Middle frontal gyrus (tissue), 1 donor: Measurements from ENCODE around the gene SPIB.
"Not testable (repeated sequence)": the region's sequence is repeated elsewhere in the genome, so short reads cannot be mapped to it uniquely, and the experiment has no call there.

ENCODE experiments used
- DNase-seq: peaks from one replicate; pipeline ENCODE4 v3.0.0-alpha.2; 2015; ENCODE audit warnings: low spot score; ENCODE audit errors: extremely low spot score

Gene SPIB

DNA sequence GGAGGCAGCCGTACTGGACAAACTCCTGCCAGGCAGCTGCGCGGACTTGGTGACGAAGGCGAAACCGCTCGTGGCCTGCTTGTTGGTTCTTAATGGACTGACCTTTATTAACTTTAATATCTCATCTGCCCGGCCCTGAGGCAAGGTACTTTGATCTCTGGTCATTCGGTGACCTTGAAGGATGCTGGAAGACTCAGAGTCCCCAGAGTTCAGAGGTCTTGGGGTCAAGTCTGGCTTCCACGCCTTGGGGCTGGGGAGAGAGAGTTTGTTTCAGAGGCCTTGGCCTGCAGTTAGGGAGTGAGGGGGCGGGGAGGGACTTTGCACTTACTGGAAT lies 47.9 kb downstream of the SPIB start:
- no peak for DNase-seq

DNA sequence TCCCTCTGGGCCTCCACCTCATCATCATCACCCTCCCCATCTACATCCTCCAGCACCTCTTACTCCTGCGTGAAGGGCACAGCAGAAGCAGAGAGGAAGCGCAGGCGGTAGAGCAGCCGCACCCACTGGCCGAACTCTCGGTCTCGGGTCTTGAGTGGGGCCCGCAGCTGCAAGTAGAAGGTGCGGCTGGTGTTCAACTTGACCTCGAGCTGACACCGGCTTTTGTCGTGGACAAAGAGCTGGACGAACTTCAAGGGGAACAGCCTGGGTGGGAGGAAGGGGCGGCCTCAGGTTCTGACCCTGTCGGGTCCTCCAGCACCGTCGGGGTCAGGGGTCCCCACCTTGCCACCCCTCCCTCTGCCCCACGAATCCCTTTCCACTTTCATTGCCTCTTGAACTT lies 48.8 kb downstream of the SPIB start:
- no peak for DNase-seq

DNA sequence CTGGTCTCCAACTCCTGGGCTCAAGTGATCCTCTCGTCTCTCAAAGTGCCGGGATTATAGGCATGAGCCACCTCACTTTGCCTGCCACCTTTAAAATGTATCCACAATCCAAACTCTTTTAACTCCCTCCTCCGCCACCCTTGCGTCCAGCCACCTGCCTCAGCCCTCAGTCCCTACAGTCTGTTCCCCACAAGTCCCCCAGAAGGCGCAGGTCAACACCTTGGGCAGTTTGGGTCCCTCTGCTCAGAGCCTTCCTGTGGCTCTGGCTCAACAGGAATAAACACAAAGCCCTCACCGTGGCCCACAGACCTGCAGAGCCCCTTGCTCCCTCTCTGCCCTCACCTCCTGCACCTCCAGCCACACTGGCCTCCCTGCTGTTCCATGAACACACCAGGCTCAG lies 50.1 kb downstream of the SPIB start:
- DNase-seq = no peak

DNA sequence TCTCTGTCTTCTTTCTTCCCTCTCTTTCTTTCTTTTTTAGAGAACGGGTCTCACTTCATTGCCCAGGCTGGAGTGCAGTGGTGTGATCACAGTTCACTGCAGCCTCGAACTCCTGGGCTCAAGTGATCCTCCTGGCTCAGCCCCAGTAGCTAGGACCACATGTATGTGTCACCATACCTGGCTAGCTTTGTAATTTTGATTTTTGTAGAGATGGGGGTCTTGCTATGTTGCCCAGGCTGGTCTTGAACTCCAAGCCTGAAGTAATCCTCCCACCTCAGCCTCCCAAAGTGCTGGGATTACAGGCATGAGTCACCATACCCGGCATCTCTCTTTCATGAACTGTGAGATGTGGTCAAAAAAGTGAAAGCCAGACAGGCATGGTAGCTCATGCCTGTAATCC lies 54.6 kb downstream of the SPIB start:
- not testable (repeated sequence) for DNase-seq

DNA sequence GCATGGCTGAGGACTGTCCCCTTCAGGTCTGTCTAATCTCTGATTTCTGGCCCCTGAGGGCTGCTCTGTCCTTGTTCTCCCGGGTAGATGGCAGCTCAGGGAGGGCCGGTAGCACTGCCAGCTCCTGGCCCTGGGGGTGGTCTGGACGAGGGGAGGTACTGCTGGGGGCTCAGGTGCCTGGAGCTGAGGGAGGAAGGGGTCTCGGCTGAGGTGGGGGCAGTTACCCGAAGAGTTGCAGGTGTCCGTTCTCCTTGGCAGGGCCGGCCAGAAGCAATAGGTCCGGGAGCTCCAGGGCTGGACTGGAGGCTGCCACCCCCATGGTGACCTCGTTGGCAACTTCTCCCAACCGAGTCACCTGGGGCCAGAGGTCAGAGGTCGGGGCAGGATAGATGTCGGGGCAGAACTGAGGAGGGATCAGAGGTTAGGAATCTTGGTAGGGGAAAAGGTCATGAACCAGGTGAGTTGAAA lies 56.4 kb downstream of the SPIB start:
- DNase-seq = no peak

DNA sequence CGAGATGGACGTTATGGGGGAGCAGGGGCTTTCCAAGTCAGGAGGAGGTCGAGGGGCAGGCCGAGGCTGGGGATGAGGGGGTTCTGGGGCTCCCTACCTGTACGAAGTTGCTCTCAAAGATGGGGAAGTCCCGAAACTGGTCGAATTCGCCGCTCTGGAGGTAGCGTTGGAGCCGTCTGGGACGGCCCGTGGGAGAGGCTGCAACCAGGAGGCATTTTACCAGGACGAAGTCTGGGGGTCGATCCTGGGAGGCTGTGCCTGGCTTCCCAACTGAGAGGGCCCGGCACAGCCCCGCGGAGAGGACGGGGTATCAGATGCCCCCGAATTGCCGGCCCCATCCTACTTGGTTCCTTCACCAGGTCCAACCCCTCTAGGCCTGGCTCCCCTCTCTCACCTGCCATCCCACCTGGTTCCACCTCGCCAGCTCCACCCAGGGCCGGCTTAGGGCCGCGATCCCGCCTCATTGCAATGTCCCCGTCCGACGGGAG lies 57.0 kb downstream of the SPIB start:
- DNase-seq = no peak

DNA sequence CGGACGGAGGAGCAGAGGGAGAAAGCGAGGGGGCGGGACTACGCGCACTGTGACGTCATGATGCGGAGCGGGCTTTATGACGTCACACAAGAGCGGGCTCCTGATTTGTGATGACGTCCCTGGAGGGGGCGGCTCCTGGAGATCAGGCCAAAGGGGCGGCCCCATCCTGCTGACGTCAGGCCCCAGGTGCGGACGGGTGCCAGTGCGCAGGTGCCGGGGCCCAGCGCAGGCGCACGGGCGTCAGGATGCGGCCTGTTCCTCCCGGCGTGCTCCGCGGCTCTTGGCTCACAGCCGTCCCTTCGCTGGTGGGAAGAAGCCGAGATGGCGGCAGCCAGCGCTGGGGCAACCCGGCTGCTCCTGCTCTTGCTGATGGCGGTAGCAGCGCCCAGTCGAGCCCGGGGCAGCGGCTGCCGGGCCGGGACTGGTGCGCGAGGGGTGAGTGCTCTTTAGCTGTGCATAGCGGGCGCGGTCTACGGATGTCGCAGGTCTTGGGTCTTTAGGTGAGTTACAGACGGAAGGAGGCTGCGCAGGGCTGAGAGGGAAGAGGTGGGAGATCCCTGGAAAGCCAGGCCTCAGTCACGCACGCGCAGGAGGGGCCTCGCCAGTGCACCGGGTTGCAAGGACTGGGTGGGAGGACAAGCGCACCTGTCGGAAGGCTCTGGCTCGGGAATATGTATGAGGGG lies 57.6 kb downstream of the SPIB start, which contains the start of the genes EMC10 and GARIN5A:
EMC10 (plus strand) TSS at position 284 of the 683 bp plus-strand sequence; CDS start at position 322, 38 bp downstream.
GARIN5A (minus strand) TSS at position 625 of the 683 bp plus-strand sequence; CDS start at position 165, 460 bp downstream.
- DNase-seq = peak; percentile 83

DNA sequence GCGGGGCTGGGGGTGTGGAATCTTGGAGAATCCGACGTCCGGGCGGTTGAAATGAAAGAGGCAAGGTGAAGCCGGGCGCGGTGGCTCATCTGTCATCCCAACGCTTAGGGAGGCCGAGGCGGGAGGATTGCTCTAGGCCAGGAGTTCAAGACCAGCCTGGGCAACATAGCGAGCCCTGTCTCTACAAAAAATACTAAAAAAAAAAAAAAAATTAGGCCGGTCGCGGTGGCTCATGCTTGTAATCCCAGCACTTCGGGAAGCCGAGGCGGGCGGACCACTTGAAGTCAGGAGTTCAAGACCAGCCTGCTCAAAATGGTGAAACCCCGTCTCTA lies 58.1 kb downstream of the SPIB start:
- no peak for DNase-seq

DNA sequence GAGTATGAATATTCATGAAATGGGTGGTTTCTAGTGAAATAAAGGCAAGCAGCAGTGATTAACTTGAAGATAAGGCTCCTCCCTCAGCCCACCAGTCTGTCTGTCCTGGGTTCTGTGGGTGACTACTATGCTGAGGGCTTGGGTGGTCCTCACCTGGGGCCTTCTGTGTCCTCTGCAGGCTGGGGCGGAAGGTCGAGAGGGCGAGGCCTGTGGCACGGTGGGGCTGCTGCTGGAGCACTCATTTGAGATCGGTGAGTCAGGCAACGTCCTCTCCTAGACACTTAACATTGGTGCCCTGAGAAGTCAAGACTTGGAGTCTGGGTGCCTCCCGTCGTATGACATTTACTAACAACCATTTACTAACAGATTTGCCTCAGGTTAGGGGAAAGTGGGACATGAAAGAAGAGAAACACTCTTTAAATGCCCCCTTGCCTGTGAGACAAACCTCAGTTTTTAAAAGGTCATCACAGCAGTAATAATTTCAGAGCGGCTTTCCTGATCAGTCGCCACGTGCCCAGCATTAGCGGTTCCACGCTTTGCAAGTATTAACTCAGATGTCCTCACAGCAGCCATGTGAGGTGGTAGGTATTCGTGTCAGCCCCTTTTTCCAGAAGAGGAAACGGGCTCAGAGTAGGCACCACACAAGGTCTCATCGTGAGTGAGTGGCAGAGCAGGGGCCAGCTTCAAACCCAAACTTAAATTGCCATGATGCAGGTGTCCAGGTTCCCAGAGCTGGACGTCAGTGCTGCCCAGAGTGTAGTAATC lies 59.2 kb downstream of the SPIB start:
- DNase-seq = no peak

DNA sequence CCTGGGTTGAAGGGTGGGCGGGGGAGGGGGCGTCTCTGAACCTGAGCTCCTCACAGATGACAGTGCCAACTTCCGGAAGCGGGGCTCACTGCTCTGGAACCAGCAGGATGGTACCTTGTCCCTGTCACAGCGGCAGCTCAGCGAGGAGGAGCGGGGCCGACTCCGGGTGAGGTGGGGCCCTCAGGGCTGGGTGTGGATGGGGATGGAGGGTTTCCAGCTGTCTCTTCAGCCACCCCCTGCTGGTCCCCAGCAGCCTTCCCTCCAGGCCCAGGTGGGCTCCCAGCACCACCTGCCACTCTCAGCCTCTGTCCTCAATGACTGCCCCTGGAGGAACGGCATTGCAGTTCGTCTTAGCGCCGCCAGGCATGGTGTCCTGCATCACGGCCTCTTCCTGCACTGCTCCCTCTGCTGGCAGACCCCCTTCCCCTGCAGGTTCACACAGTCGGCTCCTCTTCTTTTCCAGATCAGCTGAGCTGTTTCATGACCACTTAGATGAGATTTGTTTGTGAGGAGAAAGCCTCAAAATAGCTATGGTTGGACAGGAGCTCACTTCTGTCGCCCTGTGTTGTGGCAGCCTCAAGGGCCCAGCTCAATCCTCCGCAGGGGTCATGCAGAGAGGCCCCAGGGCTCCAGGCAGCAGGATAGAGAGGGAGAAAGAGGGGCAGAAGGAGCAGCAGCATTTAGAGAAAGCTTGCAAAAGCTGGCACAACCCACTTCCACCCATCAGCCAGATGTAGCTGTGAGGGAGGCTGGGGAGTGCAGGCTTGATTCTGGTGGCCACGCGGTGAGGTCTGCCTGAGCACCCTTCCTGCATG lies 60.4 kb downstream of the SPIB start:
- no peak for DNase-seq

DNA sequence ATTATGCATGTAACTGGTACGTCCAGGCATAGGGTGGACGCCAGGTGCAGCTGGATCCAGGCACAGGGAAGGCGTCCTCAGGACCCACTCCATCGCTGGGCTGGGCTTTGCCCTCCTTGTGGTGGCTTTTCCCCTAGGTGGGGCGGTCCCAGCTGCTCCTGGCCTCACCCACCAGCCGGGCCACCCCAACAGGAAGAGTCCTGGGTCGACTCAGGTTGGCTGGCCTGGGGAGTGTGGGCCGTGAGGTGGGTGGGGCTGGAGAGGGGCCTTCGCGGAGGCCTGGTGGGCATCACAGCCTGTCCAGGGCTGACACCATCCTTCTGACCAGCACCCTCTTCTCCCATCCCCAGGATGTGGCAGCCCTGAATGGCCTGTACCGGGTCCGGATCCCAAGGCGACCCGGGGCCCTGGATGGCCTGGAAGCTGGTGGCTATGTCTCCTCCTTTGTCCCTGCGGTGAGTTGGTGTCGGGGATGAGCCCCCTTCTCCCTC lies 61.1 kb downstream of the SPIB start:
- DNase-seq = no peak

DNA sequence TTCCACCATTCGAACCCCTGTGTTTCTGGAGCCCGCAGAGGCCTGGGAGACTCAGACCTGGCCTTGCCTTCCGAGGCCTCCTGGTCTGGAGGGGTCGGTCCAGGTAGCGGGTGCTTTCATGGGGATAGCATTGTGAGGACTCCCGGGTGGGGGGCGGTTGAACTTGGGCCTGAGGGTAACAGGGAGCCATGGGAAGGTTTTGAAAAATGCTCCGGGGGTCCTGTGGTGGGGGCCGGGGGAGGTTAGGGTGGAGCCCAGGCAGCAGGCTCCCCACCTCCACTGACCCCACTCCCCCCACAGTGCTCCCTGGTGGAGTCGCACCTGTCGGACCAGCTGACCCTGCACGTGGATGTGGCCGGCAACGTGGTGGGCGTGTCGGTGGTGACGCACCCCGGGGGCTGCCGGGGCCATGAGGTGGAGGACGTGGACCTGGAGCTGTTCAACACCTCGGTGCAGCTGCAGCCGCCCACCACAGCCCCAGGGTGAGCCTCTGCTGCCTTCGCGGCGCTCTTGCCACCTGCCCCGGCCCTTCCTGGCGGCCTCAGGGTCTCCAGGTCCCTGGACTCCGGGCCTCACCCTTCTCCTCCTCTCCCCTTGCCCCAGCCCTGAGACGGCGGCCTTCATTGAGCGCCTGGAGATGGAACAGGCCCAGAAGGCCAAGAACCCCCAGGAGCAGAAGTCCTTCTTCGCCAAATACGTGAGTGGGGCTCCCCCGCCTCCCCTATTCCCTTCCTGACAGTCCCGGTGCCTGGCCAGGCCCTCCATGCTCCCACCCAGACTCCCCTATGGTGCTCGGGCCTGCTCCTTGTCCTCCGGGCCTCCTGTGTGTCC lies 61.8 kb downstream of the SPIB start:
- no peak for DNase-seq
